K562 (cell line): Measurements from ENCODE around the gene CNRIP1. TPM values are rescaled to one million over a fixed set of nuclear protein-coding genes. Genes with fewer than 3 reads are reported as not detected.

Source experiments
- CAMTA2 ChIP-seq: fragments of 250-450 bp; sonication (Bioruptor Pico); conservative IDR thresholded peaks from 2 replicates; pipeline ENCODE4 v1.5.1; 2022
- CREB1 ChIP-seq, 2 experiments: sonication (generic) in 1 of 2; formaldehyde crosslinking in 1 of 2; IDR thresholded peaks; 2 replicates each; pipeline versions ENCODE4 v1.6.1 to v1.8.0; 2012 to 2022; ENCODE audit warnings: inconsistent platforms in 1 of 2, mild to moderate bottlenecking in 1 of 2, missing genetic modification reagents in 1 of 2, moderate library complexity in 1 of 2
- CREBBP ChIP-seq: IDR thresholded peaks from one replicate; pipeline ENCODE4 v1.6.1; 2012; ENCODE audit warnings: low read depth, mild to moderate bottlenecking, control low read depth, inconsistent platforms, low read length
- ELF1 ChIP-seq: fragments of 200-800 bp; sonication (Bioruptor generic); IDR thresholded peaks from 2 replicates; pipeline ENCODE4 v1.6.1; 2016; ENCODE audit warnings: missing genetic modification characterization, missing compliant biosample characterization
- FOXM1 ChIP-seq, 2 experiments: fragments of 450-650 bp in 1 of 2; sonication (generic) in 1 of 2; formaldehyde crosslinking in 1 of 2; IDR thresholded peaks; 2 replicates each; pipeline versions ENCODE4 v1.6.1 to v1.9.0; 2017 to 2022; ENCODE audit warnings: low read depth in 2 of 2, mild to moderate bottlenecking in 2 of 2, missing genetic modification reagents in 1 of 2, moderate library complexity in 1 of 2
- GABPB1 ChIP-seq: sonication (generic); formaldehyde crosslinking; IDR thresholded peaks from 2 replicates; pipeline ENCODE4 v1.8.0; 2022; ENCODE audit warnings: mild to moderate bottlenecking, missing genetic modification reagents
- MTA3 ChIP-seq: fragments of 450-650 bp; formaldehyde crosslinking; IDR thresholded peaks from 2 replicates; pipeline ENCODE4 v1.6.1; 2017; ENCODE audit warnings: mild to moderate bottlenecking, borderline replicate concordance
- RBM22 ChIP-seq: fragments of 200-400 bp; formaldehyde crosslinking; IDR thresholded peaks from 2 replicates; pipeline ENCODE4 v1.6.1; 2018; ENCODE audit warnings: low read length, low read depth; ENCODE audit not compliant: poor library complexity, severe bottlenecking
- SIX5 ChIP-seq, 2 experiments: IDR thresholded peaks; 2 replicates each; pipeline ENCODE4 v1.6.1; 2011; ENCODE audit warnings: low read length in 2 of 2, borderline replicate concordance in 1 of 2, low read depth in 1 of 2, mild to moderate bottlenecking in 1 of 2, moderate library complexity in 1 of 2; ENCODE audit not compliant: insufficient read depth in 1 of 2
- SMARCB1 ChIP-seq: IDR thresholded peaks from 2 replicates; pipeline ENCODE4 v1.6.1; 2011; ENCODE audit warnings: improper control_type of control experiment, low read depth; ENCODE audit not compliant: insufficient read length
- ZSCAN29 ChIP-seq: fragments of 450-650 bp; IDR thresholded peaks from 2 replicates; pipeline ENCODE4 v1.6.1; 2017
- polyA plus RNA-seq, 8 experiments: library from polyadenylated mRNA; depleted of rRNA in 4 of 8; stranded (reverse) in 5 of 8; unstranded in 3 of 8; fragments of >200 nt; fragmentation: Nextera tagmentation in 2 of 8; fragmentation: Illumina TruSeq in 1 of 8; extraction: Ambion mirVana in 2 of 8; extraction: Trizol in 1 of 8; gene quantifications; 2 replicates each; pipeline versions ENCODE4 v1.2.1 to v1.2.3, GENCODE V29; 2011 to 2014; ENCODE audit warnings: inconsistent platforms in 1 of 8, missing spikeins in 1 of 8
- total RNA-seq, 7 experiments: library from RNA; depleted of rRNA in 6 of 7; stranded (reverse); fragments of >200 nt in 6 of 7; fragmentation: Illumina TruSeq in 2 of 7; extraction: Trizol in 2 of 7; gene quantifications; 2 replicates each; pipeline versions ENCODE4 v1.2.1 to v1.2.3, GENCODE V29; 2011 to 2021; ENCODE audit warnings: low replicate concordance in 1 of 7
- TF ChIP-seq, protein P1 (sequence below): fragments of 250-450 bp; sonication (Bioruptor Pico); IDR thresholded peaks from 2 replicates; pipeline ENCODE4 v1.4.0; 2020; ENCODE audit warnings: mild to moderate bottlenecking, moderate library complexity
- TF ChIP-seq, protein P2 (sequence below): fragments of 450-650 bp; formaldehyde crosslinking; IDR thresholded peaks from 2 replicates; pipeline ENCODE4 v1.4.0; 2022; ENCODE audit warnings: mild to moderate bottlenecking, moderate library complexity
- TF ChIP-seq, protein P3 (sequence below): fragments of 200-800 bp; sonication (Bioruptor generic); IDR thresholded peaks from 2 replicates; pipeline ENCODE4 v1.6.1; 2017; ENCODE audit warnings: missing genetic modification characterization, missing compliant biosample characterization
- TF ChIP-seq, protein P4 (sequence below): fragments of 250-450 bp; sonication (Bioruptor Pico); IDR thresholded peaks from 2 replicates; pipeline ENCODE4 v1.5.0; 2021
- TF ChIP-seq, protein P5 (sequence below): fragments of 450-650 bp; IDR thresholded peaks from 2 replicates; pipeline ENCODE4 v1.6.1; 2014; ENCODE audit warnings: low read depth, mild to moderate bottlenecking, moderate library complexity, borderline replicate concordance
- TF ChIP-seq, protein P6 (sequence below): sonication (generic); formaldehyde crosslinking; IDR thresholded peaks from 2 replicates; pipeline ENCODE4 v1.8.0; 2022; ENCODE audit warnings: mild to moderate bottlenecking, missing genetic modification reagents

The CNRIP1 gene
- total and polyA plus RNA-seq, 9 of the 15 experiments (the other 6 are each of a cell fraction or from before 2014, with no cell fraction given): 0.59 to 2.1 (median 1.5) TPM

DNA sequence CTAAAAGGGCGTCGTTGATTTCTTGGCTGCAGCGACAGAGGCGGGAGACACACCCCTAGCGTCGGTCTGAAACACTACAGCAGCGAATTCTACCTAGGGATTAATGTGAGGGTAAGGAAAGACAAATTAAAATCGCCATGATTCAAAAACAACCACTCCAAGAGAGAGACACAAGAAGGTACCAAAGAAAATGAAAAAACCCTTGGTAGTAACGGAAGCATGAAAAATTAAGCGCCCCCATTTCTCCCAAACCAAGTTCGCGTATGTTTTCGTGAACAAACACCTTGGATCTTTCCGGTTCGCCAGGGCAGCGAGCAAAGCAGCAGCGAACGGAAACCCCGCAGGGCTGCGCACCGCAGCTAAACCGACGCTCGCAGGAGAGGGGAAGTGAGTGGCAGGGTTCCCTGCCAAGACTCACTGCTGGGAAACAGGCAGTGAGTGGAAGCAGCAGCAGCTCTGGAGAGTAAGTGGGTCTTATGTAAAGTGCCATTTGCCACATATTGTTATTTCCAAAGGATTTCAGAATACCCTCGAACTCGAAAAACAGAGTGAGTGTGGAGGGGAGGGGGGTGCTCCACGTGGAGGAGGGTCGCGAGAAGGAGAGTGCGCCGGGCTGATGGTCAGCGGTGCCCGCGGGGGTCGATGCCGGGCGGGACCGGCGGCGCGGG is 68.4 kb downstream of the CNRIP1 start (continued):
- TF ChIP-seq, protein P1, sequence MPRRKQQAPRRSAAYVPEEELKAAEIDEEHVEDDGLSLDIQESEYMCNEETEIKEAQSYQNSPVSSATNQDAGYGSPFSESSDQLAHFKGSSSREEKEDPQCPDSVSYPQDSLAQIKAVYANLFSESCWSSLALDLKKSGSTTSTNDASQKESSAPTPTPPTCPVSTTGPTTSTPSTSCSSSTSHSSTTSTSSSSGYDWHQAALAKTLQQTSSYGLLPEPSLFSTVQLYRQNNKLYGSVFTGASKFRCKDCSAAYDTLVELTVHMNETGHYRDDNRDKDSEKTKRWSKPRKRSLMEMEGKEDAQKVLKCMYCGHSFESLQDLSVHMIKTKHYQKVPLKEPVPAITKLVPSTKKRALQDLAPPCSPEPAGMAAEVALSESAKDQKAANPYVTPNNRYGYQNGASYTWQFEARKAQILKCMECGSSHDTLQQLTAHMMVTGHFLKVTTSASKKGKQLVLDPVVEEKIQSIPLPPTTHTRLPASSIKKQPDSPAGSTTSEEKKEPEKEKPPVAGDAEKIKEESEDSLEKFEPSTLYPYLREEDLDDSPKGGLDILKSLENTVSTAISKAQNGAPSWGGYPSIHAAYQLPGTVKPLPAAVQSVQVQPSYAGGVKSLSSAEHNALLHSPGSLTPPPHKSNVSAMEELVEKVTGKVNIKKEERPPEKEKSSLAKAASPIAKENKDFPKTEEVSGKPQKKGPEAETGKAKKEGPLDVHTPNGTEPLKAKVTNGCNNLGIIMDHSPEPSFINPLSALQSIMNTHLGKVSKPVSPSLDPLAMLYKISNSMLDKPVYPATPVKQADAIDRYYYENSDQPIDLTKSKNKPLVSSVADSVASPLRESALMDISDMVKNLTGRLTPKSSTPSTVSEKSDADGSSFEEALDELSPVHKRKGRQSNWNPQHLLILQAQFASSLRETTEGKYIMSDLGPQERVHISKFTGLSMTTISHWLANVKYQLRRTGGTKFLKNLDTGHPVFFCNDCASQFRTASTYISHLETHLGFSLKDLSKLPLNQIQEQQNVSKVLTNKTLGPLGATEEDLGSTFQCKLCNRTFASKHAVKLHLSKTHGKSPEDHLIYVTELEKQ (CRISPR knock-in tag): no peak
- TF ChIP-seq ELF1 (tag) (no peak), FOXM1 (IDR thresholded peaks at IDR 0.05; ENCODE audit: low read depth) (no peak), FOXM1 (CRISPR knock-in tag; IDR thresholded peaks at IDR 0.05; ENCODE audit: low read depth) (no peak), SMARCB1 (no peak), RBM22 (no peak), ZSCAN29 (no peak), GABPB1 (CRISPR knock-in tag) (no peak), SIX5 (IDR thresholded peaks at IDR 0.05; ENCODE audit: borderline replicate concordance in 1 of 2, insufficient read depth in 1 of 2, low read depth in 1 of 2, low read length in 2 of 2) (no peak), CAMTA2 (CRISPR knock-in tag) (no peak), CREBBP (no peak), CREB1 (IDR thresholded peaks at IDR 0.05) (no peak; the same call in 1 of the 2 replicates), CREB1 (CRISPR knock-in tag; IDR thresholded peaks at IDR 0.05) (no peak), MTA3 (peak; percentile 34; the same call in 1 of the 2 replicates)
- TF ChIP-seq, protein P2, sequence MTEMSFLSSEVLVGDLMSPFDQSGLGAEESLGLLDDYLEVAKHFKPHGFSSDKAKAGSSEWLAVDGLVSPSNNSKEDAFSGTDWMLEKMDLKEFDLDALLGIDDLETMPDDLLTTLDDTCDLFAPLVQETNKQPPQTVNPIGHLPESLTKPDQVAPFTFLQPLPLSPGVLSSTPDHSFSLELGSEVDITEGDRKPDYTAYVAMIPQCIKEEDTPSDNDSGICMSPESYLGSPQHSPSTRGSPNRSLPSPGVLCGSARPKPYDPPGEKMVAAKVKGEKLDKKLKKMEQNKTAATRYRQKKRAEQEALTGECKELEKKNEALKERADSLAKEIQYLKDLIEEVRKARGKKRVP (CRISPR knock-in tag): no peak
- TF ChIP-seq, protein P3, sequence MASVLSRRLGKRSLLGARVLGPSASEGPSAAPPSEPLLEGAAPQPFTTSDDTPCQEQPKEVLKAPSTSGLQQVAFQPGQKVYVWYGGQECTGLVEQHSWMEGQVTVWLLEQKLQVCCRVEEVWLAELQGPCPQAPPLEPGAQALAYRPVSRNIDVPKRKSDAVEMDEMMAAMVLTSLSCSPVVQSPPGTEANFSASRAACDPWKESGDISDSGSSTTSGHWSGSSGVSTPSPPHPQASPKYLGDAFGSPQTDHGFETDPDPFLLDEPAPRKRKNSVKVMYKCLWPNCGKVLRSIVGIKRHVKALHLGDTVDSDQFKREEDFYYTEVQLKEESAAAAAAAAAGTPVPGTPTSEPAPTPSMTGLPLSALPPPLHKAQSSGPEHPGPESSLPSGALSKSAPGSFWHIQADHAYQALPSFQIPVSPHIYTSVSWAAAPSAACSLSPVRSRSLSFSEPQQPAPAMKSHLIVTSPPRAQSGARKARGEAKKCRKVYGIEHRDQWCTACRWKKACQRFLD (CRISPR knock-in tag): no peak
- TF ChIP-seq, protein P4, sequence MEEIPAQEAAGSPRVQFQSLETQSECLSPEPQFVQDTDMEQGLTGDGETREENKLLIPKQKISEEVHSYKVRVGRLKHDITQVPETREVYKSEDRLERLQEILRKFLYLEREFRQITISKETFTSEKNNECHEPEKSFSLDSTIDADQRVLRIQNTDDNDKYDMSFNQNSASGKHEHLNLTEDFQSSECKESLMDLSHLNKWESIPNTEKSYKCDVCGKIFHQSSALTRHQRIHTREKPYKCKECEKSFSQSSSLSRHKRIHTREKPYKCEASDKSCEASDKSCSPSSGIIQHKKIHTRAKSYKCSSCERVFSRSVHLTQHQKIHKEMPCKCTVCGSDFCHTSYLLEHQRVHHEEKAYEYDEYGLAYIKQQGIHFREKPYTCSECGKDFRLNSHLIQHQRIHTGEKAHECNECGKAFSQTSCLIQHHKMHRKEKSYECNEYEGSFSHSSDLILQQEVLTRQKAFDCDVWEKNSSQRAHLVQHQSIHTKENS (CRISPR knock-in tag): no peak
- TF ChIP-seq, protein P5, sequence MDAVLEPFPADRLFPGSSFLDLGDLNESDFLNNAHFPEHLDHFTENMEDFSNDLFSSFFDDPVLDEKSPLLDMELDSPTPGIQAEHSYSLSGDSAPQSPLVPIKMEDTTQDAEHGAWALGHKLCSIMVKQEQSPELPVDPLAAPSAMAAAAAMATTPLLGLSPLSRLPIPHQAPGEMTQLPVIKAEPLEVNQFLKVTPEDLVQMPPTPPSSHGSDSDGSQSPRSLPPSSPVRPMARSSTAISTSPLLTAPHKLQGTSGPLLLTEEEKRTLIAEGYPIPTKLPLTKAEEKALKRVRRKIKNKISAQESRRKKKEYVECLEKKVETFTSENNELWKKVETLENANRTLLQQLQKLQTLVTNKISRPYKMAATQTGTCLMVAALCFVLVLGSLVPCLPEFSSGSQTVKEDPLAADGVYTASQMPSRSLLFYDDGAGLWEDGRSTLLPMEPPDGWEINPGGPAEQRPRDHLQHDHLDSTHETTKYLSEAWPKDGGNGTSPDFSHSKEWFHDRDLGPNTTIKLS: no peak
- TF ChIP-seq, protein P6, sequence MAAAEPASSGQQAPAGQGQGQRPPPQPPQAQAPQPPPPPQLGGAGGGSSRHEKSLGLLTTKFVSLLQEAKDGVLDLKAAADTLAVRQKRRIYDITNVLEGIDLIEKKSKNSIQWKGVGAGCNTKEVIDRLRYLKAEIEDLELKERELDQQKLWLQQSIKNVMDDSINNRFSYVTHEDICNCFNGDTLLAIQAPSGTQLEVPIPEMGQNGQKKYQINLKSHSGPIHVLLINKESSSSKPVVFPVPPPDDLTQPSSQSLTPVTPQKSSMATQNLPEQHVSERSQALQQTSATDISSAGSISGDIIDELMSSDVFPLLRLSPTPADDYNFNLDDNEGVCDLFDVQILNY (CRISPR knock-in tag): no peak
